ENCODE measurements around the gene TGDS.

The TGDS gene

GRCh38 chr13:94553766-94554165, 42.2 kb downstream of the TGDS start:
- Mint-ChIP-seq H3K9me3 (no peaks in the 10 kb centered on the region), H3K4me1 (ENCODE audit: low read depth) (peaks cover 8% of the 10 kb centered on the region), H3K27me3 (peaks cover 15% of the 10 kb centered on the region), H3K27ac (no peak overlapping the region), H3K36me3 (ENCODE audit: low read depth) (peaks cover 6% of the 10 kb centered on the region), H3K4me3 (no peak overlapping the region)
- intact Hi-C loops (cut with micrococcal nuclease): no loop called here

GRCh38 chr13:94552095-94552494, 43.9 kb downstream of the TGDS start:
- peaks cover 15% of the 10 kb centered on the region for H3K27me3 Mint-ChIP-seq
- H3K4me3 Mint-ChIP-seq: no peak overlapping the region
- peaks cover 17% of the 10 kb centered on the region for H3K4me1 Mint-ChIP-seq (ENCODE audit: low read depth)
- intact Hi-C loops (cut with micrococcal nuclease): no loop called here
- H3K36me3 Mint-ChIP-seq (ENCODE audit: low read depth): peaks cover 6% of the 10 kb centered on the region
- no peaks in the 10 kb centered on the region for H3K9me3 Mint-ChIP-seq
- H3K27ac Mint-ChIP-seq: no peak overlapping the region

DNA sequence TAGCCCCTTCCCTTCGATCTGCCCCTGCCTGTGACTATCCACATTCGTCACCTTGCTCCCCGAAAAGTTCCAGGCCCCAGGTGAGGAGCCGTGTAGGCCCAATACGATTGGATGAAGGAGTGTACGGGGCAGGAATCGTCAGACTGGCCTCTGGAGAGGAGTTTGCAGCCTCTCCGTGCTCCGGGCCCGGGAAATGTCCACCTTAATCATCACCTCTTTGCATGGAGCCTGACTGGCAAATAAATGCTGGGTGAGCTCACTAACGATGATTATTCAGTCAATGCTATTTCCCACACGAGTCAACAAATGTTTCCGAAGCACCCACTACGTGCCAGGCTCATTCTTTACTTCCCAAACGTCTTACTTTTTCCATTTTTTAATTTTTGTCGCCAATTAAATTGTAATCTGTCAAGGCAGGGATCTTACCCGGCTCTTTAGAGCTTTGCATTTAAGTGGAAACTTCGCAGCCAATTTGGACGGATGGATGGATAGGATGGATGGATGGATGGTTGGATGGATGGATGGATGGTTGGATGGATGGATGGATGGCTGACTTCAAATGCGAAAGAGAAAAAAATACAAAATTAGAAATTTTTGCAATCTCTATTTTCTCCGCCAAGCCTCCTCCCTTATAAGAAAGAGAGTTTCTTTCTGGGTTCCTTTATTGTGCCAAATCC, 45.8 kb downstream of the TGDS start:
- H3K4me3 Mint-ChIP-seq: peak overlapping the region; percentile 87
- H3K27ac Mint-ChIP-seq: peak overlapping the region; percentile 55
- peaks cover 6% of the 10 kb centered on the region for H3K36me3 Mint-ChIP-seq (ENCODE audit: low read depth)
- H3K9me3 Mint-ChIP-seq: no peaks in the 10 kb centered on the region
- H3K27me3 Mint-ChIP-seq: peaks cover 15% of the 10 kb centered on the region
- peaks cover 11% of the 10 kb centered on the region for H3K4me1 Mint-ChIP-seq (ENCODE audit: low read depth)
- intact Hi-C loops (cut with micrococcal nuclease): no loop called here

DNA sequence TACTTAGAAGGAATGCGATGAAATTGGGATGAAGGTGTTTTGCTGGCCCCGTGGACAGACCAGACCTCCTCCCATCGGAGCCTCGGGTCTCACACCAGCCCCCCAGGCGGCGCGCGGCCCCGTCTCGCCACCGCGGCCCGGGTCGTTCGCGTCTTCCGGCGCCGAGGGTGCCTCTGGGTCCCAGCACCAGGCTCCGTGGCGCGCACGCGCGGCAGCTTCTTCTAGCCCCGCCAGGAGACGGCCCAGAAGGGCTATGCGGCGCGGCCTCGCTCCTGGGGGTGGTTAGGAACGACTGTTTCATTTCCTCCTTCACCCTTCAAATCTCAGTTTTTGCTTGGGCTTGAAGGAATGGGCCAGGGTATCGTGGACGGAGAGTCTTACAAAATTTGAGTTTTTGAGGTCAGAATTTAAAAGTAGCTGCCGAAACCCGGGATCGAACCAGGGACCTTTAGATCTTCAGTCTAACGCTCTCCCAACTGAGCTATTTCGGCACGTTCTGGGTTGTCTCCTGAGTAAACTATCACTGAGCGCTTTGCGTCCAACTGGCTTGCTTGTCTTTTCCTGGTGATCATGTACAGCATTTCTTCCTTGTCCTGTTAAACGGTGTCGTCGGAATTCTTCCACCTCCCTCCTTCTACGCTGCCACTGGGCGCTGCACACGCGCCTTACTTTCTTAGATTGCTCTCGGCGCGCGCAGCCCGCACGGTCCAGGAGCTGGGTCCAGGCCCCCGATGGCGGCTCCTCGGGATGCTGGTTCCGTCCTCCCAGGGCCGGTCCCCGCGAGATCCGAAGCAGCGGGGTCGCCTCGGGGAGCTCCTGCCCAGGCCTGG, 46.5 kb downstream of the TGDS start:
- Mint-ChIP-seq H3K27me3 (peaks cover 15% of the 10 kb centered on the region), H3K27ac (peak overlapping the region; percentile 55), H3K4me1 (ENCODE audit: low read depth) (peaks cover 11% of the 10 kb centered on the region), H3K4me3 (peak overlapping the region; percentile 87), H3K9me3 (no peaks in the 10 kb centered on the region), H3K36me3 (ENCODE audit: low read depth) (peaks cover 6% of the 10 kb centered on the region)
- intact Hi-C loops (cut with micrococcal nuclease): loop anchor here (1.0 kb wide), 1 partner anchor 47 kb away; the partner anchor contains the start of gene TGDS

GRCh38 chr13:94548821-94549231, 47.1 kb downstream of the TGDS start:
- H3K27ac Mint-ChIP-seq: peak overlapping the region; percentile 55
- peaks cover 15% of the 10 kb centered on the region for H3K27me3 Mint-ChIP-seq

GRCh38 chr13:94548382-94548781, 47.6 kb downstream of the TGDS start:
- peak overlapping the region; percentile 55 for H3K27ac Mint-ChIP-seq
- H3K27me3 Mint-ChIP-seq: peaks cover 18% of the 10 kb centered on the region
- no peaks in the 10 kb centered on the region for H3K9me3 Mint-ChIP-seq
- H3K4me1 Mint-ChIP-seq (ENCODE audit: low read depth): peaks cover 11% of the 10 kb centered on the region
- H3K36me3 Mint-ChIP-seq (ENCODE audit: low read depth): peaks cover 6% of the 10 kb centered on the region
- peak overlapping the region; percentile 87 for H3K4me3 Mint-ChIP-seq
- intact Hi-C loops (cut with micrococcal nuclease): no loop called here

More at GRCh38 chr13:94548821-94549231, 47.1 kb downstream of the TGDS start:
- intact Hi-C loops (cut with micrococcal nuclease): loop anchor here (1.0 kb wide), 1 partner anchor 47 kb away; the partner anchor contains the start of gene TGDS
- H3K4me3 Mint-ChIP-seq: peak overlapping the region; percentile 87
- H3K4me1 Mint-ChIP-seq (ENCODE audit: low read depth): peaks cover 11% of the 10 kb centered on the region
- H3K36me3 Mint-ChIP-seq (ENCODE audit: low read depth): peaks cover 6% of the 10 kb centered on the region
- H3K9me3 Mint-ChIP-seq: no peaks in the 10 kb centered on the region

GRCh38 chr13:94546061-94546839, 49.7 kb downstream of the TGDS start:
- H3K4me3 Mint-ChIP-seq: no peak overlapping the region
- intact Hi-C loops (cut with micrococcal nuclease): no loop called here
- no peak overlapping the region for H3K27ac Mint-ChIP-seq
- peaks cover 6% of the 10 kb centered on the region for H3K36me3 Mint-ChIP-seq (ENCODE audit: low read depth)
- peaks cover 12% of the 10 kb centered on the region for H3K27me3 Mint-ChIP-seq
- peaks cover 11% of the 10 kb centered on the region for H3K4me1 Mint-ChIP-seq (ENCODE audit: low read depth)
- no peaks in the 10 kb centered on the region for H3K9me3 Mint-ChIP-seq

DNA sequence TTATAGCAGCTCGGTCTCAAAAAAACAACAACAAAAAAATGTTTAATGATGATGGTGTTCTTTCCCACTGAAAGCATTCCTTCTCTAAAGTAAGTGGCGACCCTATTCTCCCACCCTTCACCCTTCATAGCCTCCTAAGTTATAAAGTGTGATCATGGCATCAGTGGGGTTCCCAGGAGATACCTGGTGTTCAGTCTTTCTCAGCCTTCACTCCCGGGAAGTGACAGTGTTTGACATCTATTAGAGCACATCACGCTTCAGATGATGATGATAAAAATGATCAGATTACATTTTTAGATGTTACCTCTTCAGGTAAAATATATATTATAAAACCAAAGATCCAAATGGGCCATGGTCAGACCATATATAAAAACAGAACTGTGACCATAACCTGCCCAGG, 51.0 kb downstream of the TGDS start:
- Mint-ChIP-seq H3K4me3 (no peak overlapping the region), H3K27ac (no peak overlapping the region), H3K27me3 (peaks cover 5% of the 10 kb centered on the region), H3K9me3 (no peaks in the 10 kb centered on the region), H3K36me3 (ENCODE audit: low read depth) (peaks cover 5% of the 10 kb centered on the region), H3K4me1 (ENCODE audit: low read depth) (peaks cover 11% of the 10 kb centered on the region)
- intact Hi-C loops (cut with micrococcal nuclease): no loop called here

DNA sequence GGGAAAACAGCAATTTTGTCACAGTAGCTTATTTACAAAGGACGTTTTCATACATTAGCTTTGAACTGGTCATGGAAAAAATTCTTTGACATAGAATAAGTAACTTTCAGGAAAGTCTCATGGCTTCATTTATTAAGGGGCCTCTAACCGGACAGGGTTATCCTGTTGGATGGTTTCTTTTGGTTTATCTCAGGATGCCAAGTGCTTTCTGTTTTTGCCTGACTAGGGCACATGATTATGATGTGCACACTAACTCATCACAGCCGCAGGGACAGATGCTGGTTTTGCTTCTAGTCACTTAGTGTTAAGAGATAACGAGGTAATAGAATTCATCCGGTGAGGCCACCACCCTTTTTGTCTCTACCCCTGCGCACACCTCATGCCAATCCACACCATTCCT, 53.0 kb downstream of the TGDS start:
- H3K27ac Mint-ChIP-seq: no peak overlapping the region

DNA sequence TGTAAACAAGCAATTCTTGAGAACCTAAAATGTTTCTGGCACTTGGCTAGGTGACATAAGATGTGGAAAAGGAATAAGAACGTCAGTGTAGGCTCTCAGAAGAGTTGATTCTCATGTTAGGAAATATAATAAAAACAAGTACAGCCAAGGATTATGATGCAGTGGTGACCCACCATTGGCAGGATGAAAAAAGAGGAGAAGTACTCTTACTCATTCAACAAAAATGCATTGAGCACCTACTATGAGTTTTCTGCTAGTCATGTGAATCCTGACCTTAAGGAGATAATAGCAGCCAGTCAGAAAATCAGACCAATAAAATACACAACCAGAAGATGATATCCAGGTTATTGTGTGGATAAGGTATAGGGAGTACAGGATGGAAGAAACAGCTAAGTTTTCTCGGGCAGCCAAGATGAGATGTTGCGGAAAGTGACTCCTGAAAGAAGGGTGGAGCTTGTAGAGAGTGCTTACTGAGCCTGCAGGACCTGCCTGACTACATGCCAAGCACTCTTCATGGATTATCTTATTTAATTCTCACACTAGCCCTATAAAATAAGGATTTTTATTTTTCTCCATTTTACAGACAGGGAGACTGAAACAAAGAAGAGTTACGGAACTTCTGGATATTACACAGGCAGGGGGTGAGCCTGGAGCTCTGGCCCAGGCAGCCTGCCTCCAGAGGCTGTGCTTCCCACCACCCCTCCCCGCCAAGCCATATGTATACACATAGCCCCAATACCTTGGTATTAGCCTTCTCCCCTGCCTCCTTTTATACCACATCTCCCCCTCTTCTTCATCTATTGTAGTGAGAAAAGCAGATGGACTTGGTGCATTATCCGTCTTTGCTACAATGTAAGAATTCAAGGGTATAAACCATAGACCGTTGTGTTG, 58.0 kb downstream of the TGDS start:
- Mint-ChIP-seq H3K9me3 (no peaks in the 10 kb centered on the region), H3K27me3 (no peaks in the 10 kb centered on the region), H3K36me3 (ENCODE audit: low read depth) (no peaks in the 10 kb centered on the region), H3K27ac (no peak overlapping the region), H3K4me1 (ENCODE audit: low read depth) (no peaks in the 10 kb centered on the region), H3K4me3 (no peak overlapping the region)
- intact Hi-C loops (cut with micrococcal nuclease): no loop called here

More for the DNA sequence above, 53.0 kb downstream of the TGDS start:
- peaks cover 1% of the 10 kb centered on the region for H3K4me1 Mint-ChIP-seq (ENCODE audit: low read depth)
- H3K27me3 Mint-ChIP-seq: peaks cover 5% of the 10 kb centered on the region
- intact Hi-C loops (cut with micrococcal nuclease): no loop called here
- no peaks in the 10 kb centered on the region for H3K9me3 Mint-ChIP-seq
- no peak overlapping the region for H3K4me3 Mint-ChIP-seq
- no peaks in the 10 kb centered on the region for H3K36me3 Mint-ChIP-seq (ENCODE audit: low read depth)

- Mint-ChIP-seq H3K36me3 (ENCODE audit: low read depth) (no peaks in the 10 kb centered on the region), H3K9me3 (no peaks in the 10 kb centered on the region), H3K4me1 (ENCODE audit: low read depth) (no peaks in the 10 kb centered on the region), H3K27ac (no peak overlapping the region), H3K4me3 (no peak overlapping the region), H3K27me3 (no peaks in the 10 kb centered on the region)
- intact Hi-C loops (cut with micrococcal nuclease): no loop called here
Observed at GRCh38 chr13:94535775-94536174, 60.2 kb downstream of the TGDS start.

- intact Hi-C loops (cut with micrococcal nuclease): no loop called here
- no peak overlapping the region for H3K27ac Mint-ChIP-seq
Observed at GRCh38 chr13:94535231-94535630, 60.7 kb downstream of the TGDS start.

DNA sequence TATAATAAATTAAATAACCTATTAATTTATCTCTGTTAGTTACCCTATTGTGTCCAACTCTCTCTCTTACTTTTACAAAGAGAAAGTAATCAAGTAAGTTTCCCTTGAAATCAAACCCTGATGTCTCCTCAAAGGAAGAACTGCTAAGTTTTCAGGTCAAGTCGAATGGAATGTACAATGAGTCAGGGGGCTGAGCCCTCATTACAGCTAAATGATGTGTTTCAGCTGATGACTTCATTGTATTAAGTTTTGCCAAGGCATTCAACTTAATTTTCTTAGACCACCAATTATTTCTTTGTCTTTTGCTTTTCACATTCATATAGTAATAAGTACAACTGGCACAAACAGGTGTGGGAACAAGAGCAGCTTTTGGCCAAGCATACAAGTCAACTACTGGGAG, 61.8 kb downstream of the TGDS start:
- no peaks in the 10 kb centered on the region for H3K27me3 Mint-ChIP-seq
- peaks cover 6% of the 10 kb centered on the region for H3K9me3 Mint-ChIP-seq
- H3K36me3 Mint-ChIP-seq (ENCODE audit: low read depth): no peaks in the 10 kb centered on the region
- no peaks in the 10 kb centered on the region for H3K4me1 Mint-ChIP-seq (ENCODE audit: low read depth)
- no peak overlapping the region for H3K4me3 Mint-ChIP-seq
- no peak overlapping the region for H3K27ac Mint-ChIP-seq
- intact Hi-C loops (cut with micrococcal nuclease): no loop called here

More at GRCh38 chr13:94535231-94535630, 60.7 kb downstream of the TGDS start:
- H3K36me3 Mint-ChIP-seq (ENCODE audit: low read depth): no peaks in the 10 kb centered on the region
- H3K4me3 Mint-ChIP-seq: no peak overlapping the region
- H3K27me3 Mint-ChIP-seq: no peaks in the 10 kb centered on the region
- H3K4me1 Mint-ChIP-seq (ENCODE audit: low read depth): no peaks in the 10 kb centered on the region
- no peaks in the 10 kb centered on the region for H3K9me3 Mint-ChIP-seq
